Inflammatory macrophage treated with lipopolysaccharide for 4 hours (primary cell): ENCODE data around the gene FRMD4B.
"Not testable (repeated sequence)": the region's sequence is repeated elsewhere in the genome, so short reads cannot be mapped to it uniquely, and the experiment has no call there.

Experiments used
- DNase-seq: peaks from one replicate; pipeline ENCODE4 v3.0.0-alpha.2; 2020

Gene FRMD4B

GRCh38 chr3:69239063-69239462 is 146.8 kb downstream of the FRMD4B start:
- DNase-seq: no peak

- DNase-seq: no peak
Observed at GRCh38 chr3:69236812-69237707, 148.8 kb downstream of the FRMD4B start.

- no peak for DNase-seq
Observed at GRCh38 chr3:69235882-69236281, 150.0 kb downstream of the FRMD4B start.

- DNase-seq: not testable (repeated sequence)
Observed at GRCh38 chr3:69235227-69235626, 150.7 kb downstream of the FRMD4B start.

- DNase-seq: no peak
Observed at GRCh38 chr3:69232482-69232881, 153.4 kb downstream of the FRMD4B start.

GRCh38 chr3:69231929-69232440 is 153.9 kb downstream of the FRMD4B start:
- DNase-seq: no peak

GRCh38 chr3:69226071-69226470 is 159.8 kb downstream of the FRMD4B start:
- DNase-seq: no peak

- DNase-seq: no peak
Observed at GRCh38 chr3:69219101-69219708, 166.7 kb downstream of the FRMD4B start.

- no peak for DNase-seq
Observed at GRCh38 chr3:69218079-69218478, 167.8 kb downstream of the FRMD4B start.

GRCh38 chr3:69216981-69217380 is 168.9 kb downstream of the FRMD4B start:
- DNase-seq: no peak

- DNase-seq: no peak
Observed at GRCh38 chr3:69214241-69214640, 171.6 kb downstream of the FRMD4B start.

GRCh38 chr3:69212411-69213160 is 173.3 kb downstream of the FRMD4B start:
- DNase-seq: peak; percentile 91

- DNase-seq: no peak
Observed at GRCh38 chr3:69210068-69210730, 175.7 kb downstream of the FRMD4B start.

GRCh38 chr3:69209413-69209812 is 176.5 kb downstream of the FRMD4B start:
- DNase-seq: peak; percentile 70

- DNase-seq: no peak
Observed at GRCh38 chr3:69207031-69207430, 178.9 kb downstream of the FRMD4B start.

- no peak for DNase-seq
Observed at GRCh38 chr3:69205385-69205784, 180.5 kb downstream of the FRMD4B start.

GRCh38 chr3:69204315-69204957 is 181.5 kb downstream of the FRMD4B start:
- DNase-seq: no peak

GRCh38 chr3:69203631-69204314 is 182.1 kb downstream of the FRMD4B start:
- no peak for DNase-seq

- DNase-seq: no peak
Observed at GRCh38 chr3:69201658-69202057, 184.2 kb downstream of the FRMD4B start.

GRCh38 chr3:69200384-69201068 is 185.4 kb downstream of the FRMD4B start:
- no peak for DNase-seq

GRCh38 chr3:69199942-69200341 is 185.9 kb downstream of the FRMD4B start:
- no peak for DNase-seq
